GM21528 (cell line): ENCODE results near the gene ISG20.

ENCODE experiments used
- ATAC-seq: cut with Tn5 transposase; IDR thresholded peaks from one replicate; pipeline ENCODE4 v1.9.1; 2021; ENCODE audit warnings: mild to moderate bottlenecking, moderate library complexity; ENCODE audit not compliant: unreplicated experiment, low FRiP score

The ISG20 gene

DNA sequence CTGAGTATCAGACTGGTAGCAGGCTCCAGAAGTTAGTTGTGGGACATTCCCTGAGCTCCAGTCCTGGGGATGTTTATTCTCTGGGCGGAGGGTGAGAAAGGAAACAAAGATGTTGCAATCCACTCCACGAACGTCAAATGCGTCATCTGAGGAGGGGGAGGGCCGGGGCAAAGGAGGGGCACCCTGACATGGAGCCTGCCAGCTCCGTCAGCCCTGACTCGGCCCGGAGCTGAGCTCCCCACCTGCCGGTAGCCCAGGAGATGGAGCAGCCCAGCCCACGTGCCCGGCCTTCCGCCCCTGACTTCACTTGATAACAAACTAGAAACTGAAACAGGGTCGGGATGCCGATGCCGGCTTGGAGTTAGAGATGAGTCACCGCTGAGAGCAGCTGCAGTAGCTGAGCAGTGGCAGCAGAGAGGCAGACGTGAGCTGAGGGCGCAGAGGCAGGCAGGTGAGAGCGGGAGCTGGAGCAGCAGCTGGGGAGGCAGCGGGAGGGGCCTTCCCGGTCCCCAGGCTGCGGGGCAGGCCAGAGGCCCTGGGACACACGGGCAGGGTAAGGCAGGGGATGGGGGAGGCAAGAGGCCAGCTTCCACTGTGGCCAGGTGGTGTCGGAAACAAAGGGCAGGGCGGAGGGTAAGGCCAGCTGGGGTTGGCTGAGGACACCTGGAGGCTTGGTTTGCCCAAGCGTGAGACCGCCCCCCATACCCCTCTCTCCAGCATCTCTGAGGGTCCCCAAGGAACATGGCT lies at the start of gene ISG20:
Gene ISG20 (plus strand): TSS at position 391 of the 747 bp plus-strand sequence. CDS start 351 bp downstream, at position 742.
- peak; percentile 64 for ATAC-seq

DNA sequence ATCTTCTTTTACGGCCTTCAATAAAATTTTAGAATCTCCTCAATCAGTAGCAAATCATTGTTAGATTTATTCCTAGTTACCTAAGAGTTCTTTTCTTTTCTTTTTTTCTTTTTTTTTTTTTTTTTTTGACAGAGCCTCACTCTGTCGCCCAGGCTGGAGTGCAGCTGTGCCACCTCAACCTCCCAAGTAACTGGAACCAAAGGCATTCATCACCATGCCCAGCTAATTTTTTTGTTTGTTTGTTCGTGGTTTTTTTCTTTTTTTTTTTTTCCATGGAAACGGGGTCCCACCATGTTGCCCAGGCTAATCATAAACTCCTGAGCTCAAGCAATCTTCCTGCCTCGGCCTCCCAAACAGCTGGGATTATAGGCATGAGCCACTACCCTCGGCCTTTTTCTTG lies 48.1 kb upstream of the ISG20 start:
- ATAC-seq: no peak

DNA sequence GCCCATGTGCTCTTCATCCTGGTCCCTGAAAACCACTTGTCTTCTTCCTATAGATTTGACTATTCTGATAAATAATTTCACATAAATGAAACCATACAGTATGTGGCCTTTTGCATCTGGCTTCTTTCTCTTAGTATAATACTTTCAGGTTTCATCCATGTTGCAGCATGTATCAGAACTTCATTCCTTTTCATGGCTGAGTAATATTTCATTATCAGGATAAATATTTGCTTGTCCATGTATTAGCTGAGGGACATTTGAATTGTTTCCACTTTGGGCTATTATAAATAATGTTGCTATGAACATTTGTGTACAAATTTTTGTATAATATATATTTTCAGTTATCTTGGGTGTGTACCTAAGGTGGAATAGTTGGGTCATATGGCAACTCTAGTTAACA lies 47.4 kb upstream of the ISG20 start:
- ATAC-seq: no peak

DNA sequence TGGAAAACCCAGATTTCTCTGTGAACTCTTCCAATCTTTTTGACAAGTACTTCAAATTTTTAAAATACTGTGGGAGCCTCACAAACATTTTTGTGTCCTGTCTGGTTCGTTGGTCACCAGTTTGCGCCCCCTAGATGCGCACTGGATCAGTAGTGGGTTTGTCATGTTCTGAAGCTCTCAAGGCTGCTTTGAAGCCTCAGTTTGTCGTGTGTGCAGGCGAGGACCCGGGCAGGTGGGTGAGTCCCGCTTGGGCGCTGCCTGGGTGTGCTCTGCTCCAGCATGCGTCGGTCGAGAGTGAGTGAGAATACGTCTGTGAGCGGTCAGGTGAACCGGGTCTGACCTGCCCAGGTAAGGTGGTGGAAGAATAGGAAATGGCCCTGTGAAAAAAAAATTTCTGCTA lies 34.9 kb upstream of the ISG20 start:
- no peak for ATAC-seq

DNA sequence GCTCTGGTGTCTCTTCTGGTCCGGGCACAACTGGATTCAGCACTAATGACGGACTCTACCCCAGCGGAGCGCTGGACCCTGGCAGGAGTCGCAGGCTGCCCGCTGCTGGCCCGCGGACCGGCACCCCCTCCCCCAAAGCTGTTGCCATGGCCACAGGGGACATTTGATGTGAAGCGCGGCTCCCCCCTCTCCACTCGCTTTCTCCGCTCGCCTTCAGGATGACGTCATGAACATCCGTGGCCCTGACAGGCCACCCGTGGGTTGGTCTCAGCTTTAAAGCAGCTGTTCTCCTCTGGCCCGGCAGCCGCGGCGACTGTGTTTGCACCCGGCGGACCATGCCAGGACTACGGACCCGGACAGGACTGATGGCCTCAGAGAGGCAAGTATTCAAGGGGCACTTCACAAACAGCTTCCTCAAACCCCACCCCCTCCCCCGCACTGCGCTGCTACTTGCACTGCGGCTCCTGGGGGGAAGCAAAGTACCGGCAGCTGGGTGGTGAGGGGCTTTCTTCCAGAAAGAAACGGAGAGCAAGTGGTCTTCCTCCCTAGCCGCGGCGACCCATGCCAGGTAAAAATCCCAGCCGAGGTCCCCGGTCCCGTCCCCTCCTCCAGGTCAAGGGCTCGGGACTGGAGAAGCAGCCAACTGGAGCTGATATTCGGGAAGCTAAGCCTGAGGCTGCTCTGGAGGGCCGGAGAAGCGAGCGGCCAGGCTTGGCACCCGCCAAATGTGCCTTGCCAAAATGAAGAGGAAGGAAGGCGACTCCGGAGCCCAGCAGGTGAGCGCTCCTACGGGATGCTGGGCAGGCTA lies 34.2 kb upstream of the ISG20 start:
- no peak for ATAC-seq

DNA sequence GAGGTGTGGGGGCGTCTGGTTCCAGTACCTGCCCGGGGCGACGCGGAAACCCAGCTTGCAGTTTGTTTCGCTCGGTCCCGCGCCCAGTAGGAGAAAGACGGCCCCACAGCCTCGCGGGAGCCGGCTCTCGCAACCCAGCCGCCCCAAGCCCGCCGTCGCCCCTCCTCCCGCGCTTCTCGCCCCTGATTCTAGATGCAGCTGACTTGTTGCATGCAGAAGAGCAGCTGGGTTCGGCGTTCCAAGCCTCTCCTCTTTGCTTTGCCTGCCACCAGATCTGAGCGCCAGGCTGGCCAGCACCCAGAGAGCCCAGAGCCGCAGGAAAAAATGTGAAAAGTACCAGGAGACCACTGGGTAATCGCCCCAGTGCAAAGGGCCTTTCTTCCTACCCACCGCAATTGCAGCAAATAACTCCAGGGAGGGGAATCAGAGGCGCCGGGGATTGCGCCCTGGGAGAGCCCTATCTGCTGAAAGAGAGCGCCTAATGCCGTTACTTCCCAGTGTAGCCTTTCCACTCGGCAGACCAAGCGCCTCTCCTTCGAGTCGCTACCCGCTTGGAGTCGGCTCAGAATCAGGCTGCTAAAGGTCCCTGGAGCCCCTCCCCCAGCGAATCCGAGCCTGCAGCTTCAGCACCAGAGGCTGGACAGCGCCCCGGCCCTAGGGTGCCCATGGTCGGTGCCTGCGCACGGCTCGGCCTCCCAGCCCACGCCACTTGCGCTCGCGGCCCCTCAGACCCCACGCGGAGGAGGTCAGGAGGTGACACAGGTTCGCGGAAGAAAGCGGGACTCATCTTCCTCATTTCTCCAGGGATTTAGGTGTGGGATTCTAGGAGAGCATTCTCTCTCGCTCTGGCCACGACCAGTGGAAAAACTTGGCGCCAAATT lies 33.4 kb upstream of the ISG20 start:
- no peak for ATAC-seq

DNA sequence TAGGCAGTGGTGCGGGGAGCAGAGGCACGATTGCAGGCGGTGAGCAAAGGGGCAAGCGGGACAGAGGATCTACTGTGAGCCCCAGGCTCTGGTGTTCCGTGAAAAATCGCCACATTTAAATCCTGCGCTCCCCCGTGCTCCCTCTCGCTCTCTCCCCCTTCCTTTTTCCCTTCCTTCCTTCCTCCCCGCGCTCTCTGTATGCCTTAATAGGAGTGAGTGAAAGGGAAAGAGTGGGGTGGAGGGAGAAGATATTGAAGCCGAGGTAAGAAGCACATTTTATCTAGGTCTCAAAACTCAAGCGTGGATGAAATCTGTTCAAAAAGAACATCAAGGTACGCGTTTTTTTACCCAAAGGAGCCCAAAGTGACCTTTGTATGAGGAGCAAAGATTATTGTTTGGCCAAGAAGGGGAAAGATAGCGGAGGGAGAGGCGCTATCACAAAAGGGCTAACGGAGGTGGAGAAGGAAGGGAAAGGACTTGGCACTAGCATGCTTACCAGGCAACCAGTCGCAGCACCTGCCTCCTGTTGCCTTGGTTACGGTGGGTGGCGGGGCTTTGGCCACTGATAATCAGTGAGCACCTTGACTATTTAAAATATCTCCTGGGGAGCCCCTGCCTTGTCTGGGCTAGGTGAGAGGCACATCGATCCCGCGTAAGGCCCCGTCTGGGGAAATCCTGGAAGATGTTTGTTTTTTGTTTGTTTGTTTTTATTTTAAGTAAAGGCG lies 32.6 kb upstream of the ISG20 start:
- no peak for ATAC-seq

DNA sequence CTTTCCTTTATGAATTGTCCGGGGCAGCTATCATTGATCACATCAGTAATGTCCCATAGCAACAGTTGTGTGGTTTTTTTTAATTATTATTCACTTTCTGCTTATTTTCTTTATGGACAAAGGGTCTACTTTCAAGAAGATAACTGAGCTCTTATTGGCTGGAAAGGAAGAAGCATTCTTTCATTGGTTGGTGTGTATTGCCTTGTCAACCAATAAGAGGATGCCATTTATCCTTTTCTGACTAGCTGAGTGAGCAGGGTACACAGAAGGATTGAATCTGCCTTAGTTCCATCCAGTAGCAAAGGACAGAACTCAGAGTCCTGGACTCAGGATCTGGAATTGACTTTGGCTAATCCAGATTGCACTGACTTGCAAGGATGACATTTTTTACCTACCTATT lies 30.9 kb upstream of the ISG20 start:
- no peak for ATAC-seq

DNA sequence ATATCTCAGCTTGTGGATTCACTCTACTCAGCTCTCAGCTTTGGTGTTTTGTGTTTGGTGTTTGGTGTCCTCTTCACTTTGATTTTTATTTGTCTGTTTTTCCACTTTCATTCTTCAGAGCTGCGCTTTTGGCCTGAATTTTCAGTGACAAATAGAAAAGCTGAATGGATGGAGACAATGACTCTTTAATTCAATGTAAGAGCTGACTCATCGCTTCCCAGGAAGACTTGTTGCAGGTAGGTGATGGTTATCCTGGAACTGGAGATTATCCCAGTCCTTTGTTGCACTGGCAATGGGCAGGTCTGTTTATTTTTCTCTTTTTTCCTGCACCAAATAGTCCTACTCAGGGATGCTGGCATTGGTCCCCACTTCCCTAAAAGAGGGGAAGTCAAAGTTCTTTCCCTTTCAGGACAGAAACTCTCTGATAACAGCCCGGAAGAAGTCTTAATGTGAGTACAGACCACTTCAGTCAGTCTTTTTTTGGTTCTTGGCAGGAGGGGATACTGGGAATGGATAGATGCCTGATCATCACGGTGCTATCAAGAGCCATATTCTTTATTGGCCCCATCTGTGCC lies 30.1 kb upstream of the ISG20 start:
- no peak for ATAC-seq

DNA sequence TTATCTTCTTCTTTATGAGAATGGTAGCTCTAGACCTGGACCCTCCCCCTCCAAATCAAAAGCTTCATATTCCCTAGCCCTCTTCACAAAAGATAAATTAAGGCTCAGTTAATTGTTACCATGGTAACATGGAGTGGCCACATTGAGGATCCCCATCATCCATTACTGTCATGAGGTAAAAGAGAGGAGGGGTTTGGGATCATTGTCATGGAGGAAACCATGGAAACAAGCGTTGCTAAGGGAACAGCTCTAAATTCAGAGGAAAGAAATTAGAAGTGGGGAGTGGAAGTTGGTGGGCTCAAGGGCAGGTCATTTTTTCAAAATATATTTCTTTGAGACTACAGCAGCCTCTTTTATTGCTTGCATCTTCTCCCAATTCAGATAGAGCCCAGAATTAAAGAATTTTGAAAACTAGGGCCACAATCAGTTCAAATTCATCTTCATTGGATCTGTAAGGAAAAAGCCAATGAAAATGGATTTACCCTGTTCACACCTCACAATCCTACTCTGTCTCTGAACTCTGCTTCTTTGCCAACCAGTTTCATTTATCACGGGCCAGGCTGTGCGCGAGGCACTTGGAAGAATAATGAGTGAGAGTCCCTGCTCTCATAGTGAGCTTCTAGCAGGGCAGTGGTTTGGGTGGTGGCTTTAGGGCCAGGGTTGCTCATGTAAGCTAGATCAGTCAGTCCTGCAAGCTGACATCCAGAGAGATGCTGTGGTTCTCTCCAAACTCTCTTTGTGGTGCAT lies 29.3 kb upstream of the ISG20 start:
- ATAC-seq: no peak

DNA sequence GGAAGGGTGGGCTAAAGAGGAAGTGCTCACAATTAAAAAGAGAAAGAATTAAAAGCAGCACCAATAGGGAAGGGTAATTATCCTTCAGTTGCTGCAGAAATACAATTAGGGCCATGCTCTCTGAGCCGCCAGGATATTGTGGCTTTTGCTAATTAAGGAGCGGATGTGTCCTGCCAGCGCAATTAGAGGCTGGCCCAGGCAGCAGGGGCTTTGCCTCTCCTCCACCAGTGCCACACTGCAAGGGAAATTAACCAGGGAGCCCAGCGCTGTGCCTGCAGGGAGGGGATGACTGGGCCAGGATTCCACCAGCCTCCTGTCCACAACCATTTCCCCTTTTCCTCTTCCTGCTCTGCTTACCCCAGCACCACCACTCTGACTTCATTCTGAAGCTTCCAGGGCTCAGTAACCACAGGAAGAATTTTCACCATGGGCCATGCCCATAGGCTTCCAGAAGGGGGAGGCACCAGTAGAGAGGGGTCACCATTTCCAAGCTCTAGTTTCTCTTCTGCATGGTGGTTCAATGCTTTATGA lies 28.1 kb upstream of the ISG20 start:
- no peak for ATAC-seq

DNA sequence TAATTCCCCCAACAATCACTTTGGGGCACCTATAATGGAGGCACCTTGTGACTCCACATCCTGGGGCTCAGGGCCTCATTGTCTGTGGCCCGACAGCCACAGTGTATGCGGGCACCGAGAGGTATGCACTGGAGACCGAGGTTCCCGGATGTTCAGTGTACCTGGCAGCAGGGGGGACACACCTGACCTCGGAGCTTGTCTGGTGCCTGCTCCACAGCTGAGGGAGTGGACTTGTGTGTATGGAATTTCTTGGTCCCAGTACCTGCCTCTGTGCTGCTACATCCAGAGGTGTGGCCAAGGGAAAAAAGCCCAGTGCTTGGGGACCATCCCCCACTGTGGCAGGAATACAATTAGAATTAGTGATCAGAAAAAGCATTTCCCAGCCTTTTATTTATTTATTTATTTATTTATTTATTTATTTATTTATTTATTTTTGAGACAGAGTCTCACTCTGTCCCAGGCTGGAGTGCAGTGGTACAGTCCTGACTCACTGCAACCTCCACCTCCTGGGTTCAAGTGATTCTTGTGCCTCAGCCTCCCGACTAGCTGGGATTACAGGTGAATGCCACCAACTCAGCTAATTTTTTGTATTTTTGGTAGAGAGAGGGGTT lies 26.5 kb upstream of the ISG20 start:
- ATAC-seq: no peak

DNA sequence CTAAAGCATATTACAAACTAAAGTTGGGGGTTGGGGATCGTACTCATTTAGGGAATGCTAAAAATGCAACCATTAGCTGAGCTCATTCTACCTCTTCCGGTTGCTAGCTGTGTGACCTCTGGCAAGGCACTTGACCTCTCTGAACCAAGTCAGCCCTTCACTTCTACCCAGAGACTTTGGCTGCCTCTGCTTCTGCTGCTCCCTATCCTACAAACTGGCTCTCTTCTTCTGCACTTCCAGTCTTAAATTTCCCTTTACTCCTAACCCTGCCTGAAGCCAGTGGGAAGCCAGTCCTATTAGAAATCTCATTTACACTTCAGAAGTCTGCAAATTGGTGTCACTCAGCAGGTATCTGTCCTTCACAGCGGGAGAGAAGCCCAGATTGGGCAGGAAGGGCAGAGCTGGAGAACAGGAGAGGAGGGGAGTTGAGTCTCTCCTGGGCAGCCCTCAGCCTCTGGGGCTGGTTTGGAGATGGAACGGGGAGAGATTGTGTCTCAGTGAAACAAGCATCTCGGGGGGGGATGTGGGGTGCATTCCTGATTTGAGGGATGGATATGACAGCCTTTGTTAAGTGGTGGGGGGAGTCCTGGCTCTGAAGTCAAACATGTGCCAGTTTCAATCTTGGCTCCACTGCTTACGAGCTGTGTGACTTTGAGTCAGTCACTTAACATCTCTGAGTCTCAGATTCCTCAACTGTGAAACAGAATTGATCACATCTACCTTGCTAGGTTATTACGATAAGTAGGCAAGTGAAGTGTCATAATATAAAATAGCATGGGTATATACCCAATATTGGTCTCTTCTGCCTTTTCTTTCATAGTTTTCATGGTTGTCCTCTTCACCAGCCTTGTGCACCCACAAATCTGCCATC lies 25.5 kb upstream of the ISG20 start:
- ATAC-seq: no peak

DNA sequence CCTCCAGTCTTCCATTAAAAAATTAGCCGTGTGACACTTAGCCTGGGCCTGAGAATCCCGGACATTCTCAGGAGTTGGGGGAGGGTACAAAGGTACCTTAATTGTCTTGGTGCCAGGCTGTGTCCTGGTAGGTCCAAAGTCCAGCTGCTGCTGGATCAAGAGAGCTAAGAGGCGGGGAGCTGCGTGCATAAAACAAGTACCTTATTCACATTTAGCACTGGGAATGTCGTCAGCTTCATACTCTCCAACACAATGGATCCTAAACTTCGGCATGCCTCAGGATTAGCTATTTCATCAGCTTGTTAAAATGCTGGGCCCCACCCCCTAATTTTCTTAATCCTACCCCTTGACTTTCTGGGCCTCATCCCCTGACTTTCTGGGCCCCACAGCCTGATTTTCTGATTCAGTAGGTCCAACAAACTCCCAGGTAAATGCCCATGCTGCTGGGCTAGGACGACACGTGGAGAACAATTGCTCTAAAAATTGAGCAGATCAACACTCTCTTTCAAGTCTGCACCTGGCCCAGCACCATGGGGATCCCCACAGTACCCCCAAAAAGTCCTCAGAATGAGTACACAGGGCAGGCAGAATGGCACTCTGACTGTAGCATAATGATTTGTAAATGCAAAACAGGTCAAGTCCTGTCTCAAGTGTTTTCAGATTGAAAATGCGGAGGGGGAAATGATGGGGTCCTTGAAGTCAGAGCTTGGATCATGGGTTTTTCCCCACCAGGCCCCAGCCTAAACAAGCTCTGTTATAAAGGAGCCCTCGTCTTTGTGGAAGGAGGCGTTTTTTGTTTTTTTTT lies 23.3 kb upstream of the ISG20 start:
- ATAC-seq: no peak

DNA sequence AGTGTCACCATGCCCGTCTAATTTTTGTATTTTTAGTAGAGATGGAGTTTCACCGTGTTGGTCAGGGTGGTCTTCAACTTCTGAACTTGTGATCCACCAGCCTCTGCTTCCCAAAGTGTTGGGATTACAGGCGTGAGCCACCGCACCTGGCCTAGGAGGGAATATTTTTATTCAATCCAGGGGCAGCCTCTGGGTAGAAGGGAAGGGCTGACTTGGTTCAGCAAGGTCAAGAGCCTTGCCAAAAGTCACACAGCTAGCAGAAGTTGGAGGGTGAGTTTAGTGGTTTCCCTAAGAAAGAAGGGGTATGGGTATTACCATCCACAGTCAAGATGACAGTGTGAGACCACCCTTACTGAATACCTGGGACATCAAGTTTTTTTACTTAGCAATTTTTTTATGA lies 22.6 kb upstream of the ISG20 start:
- ATAC-seq: no peak

DNA sequence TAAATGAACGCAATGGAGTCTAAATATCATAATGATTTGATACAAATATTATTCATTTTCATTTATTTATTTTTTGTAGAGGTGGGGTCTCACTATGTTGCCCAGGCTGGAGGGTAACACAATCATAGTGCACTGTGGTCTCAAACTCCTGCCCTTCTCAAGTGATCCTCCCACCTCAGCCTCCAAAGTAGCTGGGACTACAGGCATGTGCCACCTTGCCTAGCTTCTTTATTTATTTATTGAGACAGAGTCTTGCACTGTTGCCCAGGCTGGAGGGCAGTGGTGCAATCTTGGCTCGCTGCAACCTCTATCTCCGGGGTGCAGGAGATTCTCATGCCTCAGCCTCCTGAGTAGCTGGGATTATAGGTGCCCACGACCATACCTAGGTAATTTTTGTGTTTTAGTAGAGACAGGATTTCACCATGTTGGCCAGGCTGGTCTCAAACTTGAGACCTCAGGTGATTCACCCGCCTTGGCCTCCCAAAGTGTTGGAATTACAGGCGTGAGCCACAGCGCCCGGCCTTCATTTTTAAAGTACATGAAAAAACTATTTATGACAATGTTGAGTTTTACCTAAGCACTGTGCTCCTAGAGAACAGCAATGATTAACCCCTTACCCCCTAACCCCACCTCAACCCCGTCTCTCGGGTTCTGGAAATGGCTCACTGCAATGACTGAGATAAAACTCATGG lies 21.6 kb upstream of the ISG20 start:
- ATAC-seq: no peak
